ENCODE data around the gene COL16A1.

Gene COL16A1

GRCh38 chr1:31624731-31625514 is 78.9 kb downstream of the COL16A1 start:
- peak overlapping the region in 1 of 11 experiments; percentile 30; a peak in 1 of 22 replicates for H3K9ac ChIP-seq
- peaks cover 24 to 63% (median 48%) of the 10 kb centered on the region in 10 experiments for H3K4me1 ChIP-seq
- H3K36me3 ChIP-seq, result peaks cover 21 to 32% (median 25%) of the 10 kb centered on the region in 11 experiments
- no peaks in the 10 kb centered on the region for H3K27me3 ChIP-seq
- TF ChIP-seq Cebpa-rat (IDR thresholded peaks at IDR 0.05), result no peak
- H3K27ac ChIP-seq, result peak overlapping the region in 8 of 11 experiments; percentile 30 to 69 (median 63); a peak in 16 of 22 replicates
- H3K9me3 ChIP-seq (replicated peaks in 1 of 11), result no peaks in the 10 kb centered on the region
- peaks cover 0 to 28% (median 0%) of the 10 kb centered on the region in 11 experiments; a peak in 4 of 22 replicates for H4K20me1 ChIP-seq
- H3K4me2 ChIP-seq, result peak overlapping the region; percentile 29 to 81 (median 62); a peak in 20 of 22 replicates
- no peak overlapping the region for H3K4me3 ChIP-seq

- peaks cover 15 to 26% (median 19%) of the 10 kb centered on the region in 11 experiments for H3K36me3 ChIP-seq
- peak overlapping the region in 8 of 11 experiments; percentile 30 to 69 (median 63); a peak in 16 of 22 replicates for H3K27ac ChIP-seq
- H3K9ac ChIP-seq, result peak overlapping the region in 3 of 11 experiments; percentile 14 to 30 (median 25); a peak in 2 of 22 replicates
- H3K4me3 ChIP-seq, result no peak overlapping the region
- H4K20me1 ChIP-seq, result peaks cover 0 to 25% (median 0%) of the 10 kb centered on the region in 11 experiments; a peak in 2 of 22 replicates
- no peaks in the 10 kb centered on the region for H3K27me3 ChIP-seq
- H3K4me2 ChIP-seq, result peak overlapping the region; percentile 29 to 81 (median 62)
- H3K9me3 ChIP-seq (replicated peaks in 1 of 11), result no peaks in the 10 kb centered on the region
- peak in 2 of 11 experiments; percentile 16 to 29; a peak in 1 of 22 replicates for TF ChIP-seq Cebpa-rat (IDR thresholded peaks at IDR 0.05)
- H3K4me1 ChIP-seq, result peaks cover 30 to 69% (median 54%) of the 10 kb centered on the region in 10 experiments
Measured at GRCh38 chr1:31624309-31624708, 79.5 kb downstream of the COL16A1 start.

DNA sequence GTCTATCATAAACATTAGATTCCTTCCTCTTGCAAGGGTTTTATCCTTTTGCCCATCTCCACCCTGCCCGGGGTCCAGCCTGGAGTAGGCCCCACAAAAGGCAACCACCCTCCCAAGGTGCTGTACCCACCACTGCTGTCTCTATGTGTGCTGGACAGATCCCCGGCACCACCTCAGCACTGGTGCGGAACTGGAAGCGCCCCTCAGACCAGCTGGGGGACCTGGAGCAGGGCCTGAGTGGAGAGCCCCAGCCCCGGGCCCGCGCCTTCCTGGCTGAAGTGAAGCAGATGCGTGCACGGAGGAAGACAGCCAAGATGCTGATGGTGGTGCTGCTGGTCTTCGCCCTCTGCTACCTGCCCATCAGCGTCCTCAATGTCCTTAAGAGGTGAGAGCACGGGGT is 80.5 kb downstream of the COL16A1 start:
- Histone ChIP-seq H4K20me1 (peaks cover 0 to 17% (median 0%) of the 10 kb centered on the region in 11 experiments; a peak in 2 of 22 replicates), H3K9ac (no peak overlapping the region), H3K4me3 (no peak overlapping the region), H3K4me1 (peaks cover 40 to 78% (median 64%) of the 10 kb centered on the region in 10 experiments), H3K27ac (peak overlapping the region in 5 of 11 experiments; percentile 29 to 66 (median 59); a peak in 6 of 22 replicates), H3K27me3 (0 out of 22 replicates have a peak, but pooled peaks cover 0 to 5% (median 0%) of the 10 kb centered on the region in 11 experiments), H3K9me3 (replicated peaks in 1 of 11) (no peaks in the 10 kb centered on the region), H3K4me2 (peak overlapping the region; percentile 29 to 81 (median 62)), H3K36me3 (peaks cover 5 to 16% (median 10%) of the 10 kb centered on the region in 11 experiments; a peak in 20 of 22 replicates)
- TF ChIP-seq Cebpa-rat (IDR thresholded peaks at IDR 0.05), result no peak

DNA sequence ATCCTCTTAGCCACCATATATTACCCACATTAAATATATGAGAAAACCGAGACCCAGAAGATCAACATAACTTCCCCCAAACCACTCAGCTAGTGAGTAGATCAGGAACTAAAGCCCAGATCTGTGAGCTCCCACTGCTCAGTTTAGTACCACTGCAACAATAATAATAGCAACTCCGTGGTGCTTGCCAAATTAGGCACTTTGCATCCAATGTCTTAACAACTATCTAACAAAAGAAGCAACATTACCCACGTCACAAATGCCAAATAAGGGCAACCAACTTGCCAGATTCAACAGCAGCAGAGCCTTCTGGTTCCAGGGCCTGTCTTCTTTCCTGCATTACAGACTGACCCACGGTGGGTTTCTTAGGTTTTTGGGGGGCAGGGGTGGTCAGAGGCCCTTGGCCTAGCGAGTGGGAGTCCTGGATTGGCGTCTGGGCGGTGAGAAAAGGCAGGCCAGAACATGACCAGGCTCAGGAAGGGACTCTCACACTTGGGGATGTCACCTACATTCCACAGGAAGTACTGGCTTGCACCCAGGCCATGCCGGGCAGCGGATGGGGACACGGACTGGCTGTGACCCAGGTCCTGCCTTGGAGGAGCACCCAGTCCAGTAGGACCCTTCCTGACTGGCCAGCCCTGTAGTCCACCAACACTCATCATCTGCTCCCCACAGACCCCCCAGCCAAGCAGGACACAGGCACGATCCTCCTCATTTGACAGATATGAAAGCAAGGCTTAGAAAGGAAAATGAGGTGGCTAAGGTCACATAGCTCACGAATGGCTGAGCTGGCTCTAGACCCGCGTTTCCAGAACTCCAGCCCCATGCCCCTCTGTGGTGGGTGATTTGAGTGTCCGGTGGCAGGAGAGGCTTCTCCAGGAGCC is 81.7 kb downstream of the COL16A1 start:
- TF ChIP-seq Cebpa-rat (IDR thresholded peaks at IDR 0.05), result no peak
- no peak overlapping the region for H3K9ac ChIP-seq
- H3K4me2 ChIP-seq, result no peak overlapping the region
- H3K9me3 ChIP-seq (replicated peaks in 1 of 11), result no peaks in the 10 kb centered on the region
- H4K20me1 ChIP-seq, result peaks cover 0 to 10% (median 0%) of the 10 kb centered on the region in 11 experiments; a peak in 2 of 22 replicates
- peaks cover 0 to 4% (median 0%) of the 10 kb centered on the region in 11 experiments; a peak in 4 of 22 replicates for H3K36me3 ChIP-seq
- no peak overlapping the region for H3K4me3 ChIP-seq
- peaks cover 0 to 14% (median 8%) of the 10 kb centered on the region in 11 experiments; a peak in 16 of 22 replicates for H3K27me3 ChIP-seq
- H3K27ac ChIP-seq, result peak overlapping the region in 3 of 11 experiments; percentile 6 to 27 (median 25); a peak in 3 of 22 replicates
- peaks cover 44 to 67% (median 63%) of the 10 kb centered on the region in 10 experiments for H3K4me1 ChIP-seq

- TF ChIP-seq Cebpa-rat (IDR thresholded peaks at IDR 0.05), result no peak
- H3K36me3 ChIP-seq, result peaks cover 0 to 4% (median 0%) of the 10 kb centered on the region in 11 experiments; a peak in 1 of 22 replicates
- no peak overlapping the region for H3K27ac ChIP-seq
Measured at GRCh38 chr1:31621498-31621820, 82.4 kb downstream of the COL16A1 start.

GRCh38 chr1:31620631-31621497 is 83.0 kb downstream of the COL16A1 start:
- no peak overlapping the region for H3K4me3 ChIP-seq
- peaks cover 0 to 21% (median 15%) of the 10 kb centered on the region in 11 experiments; a peak in 16 of 22 replicates for H3K27me3 ChIP-seq
- H3K9me3 ChIP-seq (replicated peaks in 1 of 11), result no peaks in the 10 kb centered on the region
- H3K27ac ChIP-seq, result no peak overlapping the region
- no peak overlapping the region for H3K9ac ChIP-seq
- H4K20me1 ChIP-seq, result peaks cover 0 to 10% (median 0%) of the 10 kb centered on the region in 11 experiments; a peak in 2 of 22 replicates
- H3K4me1 ChIP-seq, result peaks cover 48 to 60% (median 56%) of the 10 kb centered on the region in 10 experiments
- H3K36me3 ChIP-seq, result 0 out of 22 replicates have a peak, but pooled peaks cover 0 to 4% (median 0%) of the 10 kb centered on the region in 11 experiments
- TF ChIP-seq Cebpa-rat (IDR thresholded peaks at IDR 0.05), result no peak
- H3K4me2 ChIP-seq, result peak overlapping the region in 4 of 11 experiments; percentile 97 to 99 (median 99); a peak in 4 of 22 replicates

More at GRCh38 chr1:31621498-31621820, 82.4 kb downstream of the COL16A1 start:
- Histone ChIP-seq H3K4me2 (no peak overlapping the region), H4K20me1 (peaks cover 0 to 10% (median 0%) of the 10 kb centered on the region in 11 experiments; a peak in 2 of 22 replicates), H3K4me3 (no peak overlapping the region), H3K9me3 (replicated peaks in 1 of 11) (no peaks in the 10 kb centered on the region), H3K4me1 (peaks cover 51 to 64% (median 59%) of the 10 kb centered on the region in 10 experiments), H3K9ac (no peak overlapping the region), H3K27me3 (peaks cover 0 to 21% (median 15%) of the 10 kb centered on the region in 11 experiments; a peak in 16 of 22 replicates)

Data from BLaER1 treated with 17β-estradiol and CSF1 and Interleukin-3, amounts not matched to agents 10 nM and 100 nM (cell line).